Calu3 (cell line): Measurements from ENCODE around the gene NDUFA5. TPM values are rescaled to one million over a fixed set of nuclear protein-coding genes. Genes with fewer than 3 reads are reported as not detected.

Experiments used
- BruUV-seq: library from RNA; stranded (reverse); fragments of 400-500 nt; replicated peaks from 2 replicates; lab custom pipeline; 2021; lab: Mats Ljungman, UMichigan
- CTCF ChIA-PET: fragments of 300-600 bp; sonication (Branson Sonifier 250); formaldehyde crosslinking; loops from one replicate; lab custom pipeline; 2022; ENCODE audit warnings: antibody characterized with exemption; lab: Charles Lee
- DNase-seq: peaks from one replicate; pipeline ENCODE4 v3.0.0; 2022
- H3K27ac Mint-ChIP-seq: one replicate; pipeline ENCODE4 v1.8.0; 2022; ENCODE audit warnings: mixed read lengths; ENCODE audit not compliant: unreplicated experiment
- H3K27me3 Mint-ChIP-seq: one replicate; pipeline ENCODE4 v1.8.0; 2022; ENCODE audit warnings: mixed read lengths; ENCODE audit not compliant: unreplicated experiment
- H3K36me3 Mint-ChIP-seq: one replicate; pipeline ENCODE4 v1.8.0; 2022; ENCODE audit warnings: mild to moderate bottlenecking, moderate library complexity, mixed read lengths; ENCODE audit not compliant: insufficient read depth, unreplicated experiment
- H3K4me1 Mint-ChIP-seq: one replicate; pipeline ENCODE4 v1.8.0; 2022; ENCODE audit warnings: mild to moderate bottlenecking, low read depth, mixed read lengths; ENCODE audit not compliant: unreplicated experiment
- H3K4me3 Mint-ChIP-seq: one replicate; pipeline ENCODE4 v1.8.0; 2022; ENCODE audit warnings: mild to moderate bottlenecking, low read depth, moderate library complexity, mixed read lengths; ENCODE audit not compliant: unreplicated experiment
- H3K9me3 Mint-ChIP-seq: one replicate; pipeline ENCODE4 v1.8.0; 2022; ENCODE audit warnings: low read depth, mixed read lengths; ENCODE audit not compliant: unreplicated experiment
- CTCF ChIP-seq: fragments of 200-600 bp; IDR thresholded peaks from one replicate; pipeline ENCODE4 v1.8.0; 2022; ENCODE audit warnings: antibody characterized with exemption; ENCODE audit not compliant: unreplicated experiment
- intact Hi-C: fragments of 100-400 bp; cut with micrococcal nuclease; formaldehyde crosslinking; loops from one replicate; pipeline ENCODE4 v1.10.0; 2022; ENCODE audit not compliant: unreplicated experiment
- total RNA-seq: library from RNA; stranded (reverse); gene quantifications from 2 replicates; pipeline ENCODE4 v1.2.3, GENCODE V29; 2022

Gene NDUFA5
- total RNA-seq, 1 experiment from 2014 or later, result 75.1 TPM

DNA sequence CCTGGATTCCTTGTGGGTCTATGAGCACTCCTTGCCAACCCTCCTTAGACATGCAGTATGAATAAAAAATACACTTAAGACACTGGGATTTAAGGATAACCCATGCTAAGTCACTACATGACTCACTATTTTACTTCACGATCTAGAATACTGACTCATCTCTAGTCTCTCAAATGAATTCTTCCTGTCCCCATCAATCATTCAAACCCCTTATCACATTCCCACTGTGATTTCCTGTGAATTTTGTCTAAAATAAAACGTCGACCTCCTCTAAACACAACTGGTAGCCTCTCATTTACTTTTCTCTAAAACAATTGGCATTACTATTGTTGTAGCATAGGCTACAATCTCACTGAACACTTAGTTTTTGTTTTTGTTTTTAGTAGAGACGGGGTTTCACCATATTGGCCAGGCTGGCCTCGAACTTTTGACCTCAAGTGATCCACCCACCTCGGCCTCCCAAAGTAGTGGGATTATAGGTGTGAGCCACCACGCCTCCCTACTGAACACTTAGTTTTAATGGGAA lies 19.4 kb downstream of the NDUFA5 start:
- no peak for DNase-seq
- Mint-ChIP-seq H3K4me1 (peaks cover 8% of the 10 kb centered on the region), H3K36me3 (peaks cover 16% of the 10 kb centered on the region), H3K9me3 (no peaks in the 10 kb centered on the region), H3K4me3 (no peak overlapping the region), H3K27ac (no peak overlapping the region), H3K27me3 (peaks cover 12% of the 10 kb centered on the region)
- TF ChIP-seq CTCF, result no peak
- CTCF ChIA-PET, result no interaction called here
- BruUV-seq, result no TSS peak
- intact Hi-C loops, result no loop called here

DNA sequence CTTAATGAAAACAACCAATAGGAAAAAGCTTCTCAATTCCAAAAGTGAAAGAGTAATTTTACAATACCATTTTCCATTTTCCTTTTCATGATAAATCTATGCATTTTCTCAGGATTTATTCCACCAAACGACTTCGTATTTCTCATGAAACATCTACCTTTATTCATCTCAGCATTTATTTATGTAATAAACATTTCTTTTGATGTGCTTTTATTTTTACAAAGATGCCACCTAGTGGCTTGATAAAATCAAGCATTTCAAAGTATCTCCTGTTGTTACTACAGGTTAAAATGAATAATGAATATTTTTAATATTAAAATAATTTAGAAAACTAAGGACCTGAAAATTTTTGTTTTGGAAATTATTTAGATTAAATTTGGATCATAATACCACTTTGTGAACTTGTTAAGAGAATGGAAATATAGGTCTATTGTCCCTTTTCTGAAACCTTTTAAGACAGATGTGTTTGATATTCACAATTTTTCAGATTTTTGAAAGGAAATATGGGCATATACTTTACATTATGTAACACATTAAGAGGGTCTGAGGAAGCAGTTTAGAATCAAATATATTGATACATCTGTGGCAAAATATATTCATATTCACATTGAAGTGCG lies 20.5 kb downstream of the NDUFA5 start:
- DNase-seq, result no peak
- H3K4me3 Mint-ChIP-seq, result no peak overlapping the region
- no peak for TF ChIP-seq CTCF
- intact Hi-C loops, result loop anchor here (1.0 kb wide), 1 partner anchor 43 kb away; no protein-coding TSS in a partner anchor
- CTCF ChIA-PET, result no interaction called here
- H3K27me3 Mint-ChIP-seq, result peaks cover 23% of the 10 kb centered on the region
- H3K4me1 Mint-ChIP-seq, result peaks cover 8% of the 10 kb centered on the region
- no TSS peak for BruUV-seq
- H3K27ac Mint-ChIP-seq, result no peak overlapping the region
- H3K9me3 Mint-ChIP-seq, result no peaks in the 10 kb centered on the region
- peaks cover 21% of the 10 kb centered on the region for H3K36me3 Mint-ChIP-seq

GRCh38 chr7:123535517-123535916 lies 22.1 kb downstream of the NDUFA5 start:
- H3K27me3 Mint-ChIP-seq, result peaks cover 27% of the 10 kb centered on the region
- CTCF ChIA-PET, result interaction anchor here (0.6 to 1.8 kb wide), 3 partner anchors 12 to 392 kb away, joined by 4 to 10 read pairs (median 5); no protein-coding TSS in a partner anchor
- DNase-seq, result no peak
- intact Hi-C loops, result no loop called here
- H3K27ac Mint-ChIP-seq, result no peak overlapping the region
- no peaks in the 10 kb centered on the region for H3K9me3 Mint-ChIP-seq
- peaks cover 22% of the 10 kb centered on the region for H3K36me3 Mint-ChIP-seq
- BruUV-seq, result no TSS peak
- peak overlapping the region; percentile 90 for H3K4me3 Mint-ChIP-seq
- no peak for TF ChIP-seq CTCF
- H3K4me1 Mint-ChIP-seq, result peaks cover 8% of the 10 kb centered on the region

GRCh38 chr7:123534383-123535260 lies 23.0 kb downstream of the NDUFA5 start, which contains the start of gene IQUB:
Gene IQUB, minus strand, starts transcription at chr7:123534595. Its CDS starts 22,255 bp downstream, at chr7:123512340.
- H3K4me3 Mint-ChIP-seq, result peak within 1 kb of the TSS; percentile 90
- peaks cover 22% of the 10 kb centered on the region for H3K36me3 Mint-ChIP-seq
- BruUV-seq, result no TSS peak
- TF ChIP-seq CTCF, result no peak
- H3K27me3 Mint-ChIP-seq, result peaks cover 27% of the 10 kb centered on the region
- intact Hi-C loops, result no loop called here
- peak; percentile 97 for DNase-seq
- CTCF ChIA-PET, result interaction anchor here (0.6 to 1.8 kb wide), 8 partner anchors 13 to 623 kb away, joined by 3 to 10 read pairs (median 6); no protein-coding TSS in a partner anchor
- peak within 1 kb of the TSS; percentile 99 for H3K27ac Mint-ChIP-seq
- H3K4me1 Mint-ChIP-seq, result peaks cover 8% of the 10 kb centered on the region
- no peaks in the 10 kb centered on the region for H3K9me3 Mint-ChIP-seq
